ENCODE results near the gene AAGAB.

The AAGAB gene

GRCh38 chr15:67192185-67192820 lies 62.2 kb downstream of the AAGAB start:
- Mint-ChIP-seq H3K27ac (peak overlapping the region; percentile 38), H3K36me3 (ENCODE audit: low read depth) (peaks cover 43% of the 10 kb centered on the region), H3K27me3 (no peaks in the 10 kb centered on the region), H3K4me3 (no peak overlapping the region), H3K4me1 (ENCODE audit: low read depth) (no peaks in the 10 kb centered on the region), H3K9me3 (no peaks in the 10 kb centered on the region)

GRCh38 chr15:67190813-67191212 lies 63.6 kb downstream of the AAGAB start:
- Mint-ChIP-seq H3K4me3 (no peak overlapping the region), H3K9me3 (no peaks in the 10 kb centered on the region), H3K27me3 (no peaks in the 10 kb centered on the region), H3K4me1 (ENCODE audit: low read depth) (peaks cover 8% of the 10 kb centered on the region), H3K27ac (no peak overlapping the region), H3K36me3 (ENCODE audit: low read depth) (peaks cover 37% of the 10 kb centered on the region)

DNA sequence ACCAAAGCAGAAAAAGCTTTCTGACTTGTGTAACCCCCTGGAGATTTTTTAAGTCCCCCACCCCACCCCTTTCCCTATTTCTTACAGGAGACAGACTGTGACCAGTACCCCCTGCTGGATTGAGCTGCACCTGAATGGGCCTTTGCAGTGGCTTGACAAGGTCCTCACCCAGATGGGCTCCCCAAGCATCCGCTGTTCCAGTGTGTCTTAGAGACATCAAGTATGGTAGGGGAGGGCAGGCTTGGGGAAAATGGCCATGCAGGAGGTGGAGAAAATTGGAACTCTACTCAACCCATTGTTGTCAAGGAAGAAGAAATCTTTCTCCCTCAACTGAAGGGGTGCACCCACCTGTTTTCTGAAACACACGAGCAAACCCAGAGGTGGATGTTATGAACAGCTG lies 64.1 kb downstream of the AAGAB start:
- H3K36me3 Mint-ChIP-seq (ENCODE audit: low read depth), result peaks cover 36% of the 10 kb centered on the region
- no peak overlapping the region for H3K27ac Mint-ChIP-seq
- H3K27me3 Mint-ChIP-seq, result no peaks in the 10 kb centered on the region

GRCh38 chr15:67189326-67190051 lies 65.0 kb downstream of the AAGAB start:
- Mint-ChIP-seq H3K36me3 (ENCODE audit: low read depth) (peaks cover 42% of the 10 kb centered on the region), H3K4me3 (no peak overlapping the region)

More for the DNA sequence above, 64.1 kb downstream of the AAGAB start:
- Mint-ChIP-seq H3K4me1 (ENCODE audit: low read depth) (peaks cover 13% of the 10 kb centered on the region), H3K9me3 (no peaks in the 10 kb centered on the region), H3K4me3 (no peak overlapping the region)

DNA sequence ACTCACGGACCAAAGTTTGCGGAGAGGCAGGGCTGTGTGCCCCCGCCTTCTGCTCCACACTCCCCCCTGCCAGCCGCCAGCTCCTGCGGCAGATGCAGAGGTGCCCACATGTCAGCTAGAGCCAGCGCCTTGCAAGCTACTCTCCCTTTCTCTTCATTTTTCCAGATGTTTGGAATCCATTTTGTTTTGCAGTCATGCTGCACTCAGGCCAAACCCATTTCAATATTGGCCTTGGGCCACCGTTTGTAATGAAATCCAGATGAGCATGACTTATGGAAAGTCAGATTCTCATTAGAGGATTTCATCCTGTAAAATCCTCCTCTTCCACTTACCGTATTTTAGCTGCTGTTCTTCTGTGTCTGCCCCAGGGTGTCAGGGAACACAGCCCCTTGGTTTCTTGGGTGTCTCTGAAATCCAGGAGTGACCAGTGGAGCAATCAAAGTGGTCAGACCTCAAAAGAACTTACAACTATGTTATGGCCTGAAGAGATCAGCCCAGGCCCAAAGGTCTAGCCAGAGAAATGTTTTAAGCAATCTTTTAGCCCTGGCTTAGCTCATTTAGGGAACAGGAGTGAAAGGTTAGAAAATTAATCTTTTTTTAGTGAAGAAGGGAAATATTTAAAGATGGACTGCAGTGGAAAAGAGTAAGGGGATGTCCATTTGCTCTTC lies 65.8 kb downstream of the AAGAB start:
- Mint-ChIP-seq H3K4me3 (no peak overlapping the region), H3K27ac (no peak overlapping the region), H3K4me1 (ENCODE audit: low read depth) (peaks cover 17% of the 10 kb centered on the region), H3K27me3 (no peaks in the 10 kb centered on the region), H3K36me3 (ENCODE audit: low read depth) (peaks cover 37% of the 10 kb centered on the region), H3K9me3 (no peaks in the 10 kb centered on the region)

More at GRCh38 chr15:67189326-67190051, 65.0 kb downstream of the AAGAB start:
- H3K27me3 Mint-ChIP-seq, result no peaks in the 10 kb centered on the region
- H3K4me1 Mint-ChIP-seq (ENCODE audit: low read depth), result peaks cover 17% of the 10 kb centered on the region
- no peak overlapping the region for H3K27ac Mint-ChIP-seq
- H3K9me3 Mint-ChIP-seq, result no peaks in the 10 kb centered on the region

DNA sequence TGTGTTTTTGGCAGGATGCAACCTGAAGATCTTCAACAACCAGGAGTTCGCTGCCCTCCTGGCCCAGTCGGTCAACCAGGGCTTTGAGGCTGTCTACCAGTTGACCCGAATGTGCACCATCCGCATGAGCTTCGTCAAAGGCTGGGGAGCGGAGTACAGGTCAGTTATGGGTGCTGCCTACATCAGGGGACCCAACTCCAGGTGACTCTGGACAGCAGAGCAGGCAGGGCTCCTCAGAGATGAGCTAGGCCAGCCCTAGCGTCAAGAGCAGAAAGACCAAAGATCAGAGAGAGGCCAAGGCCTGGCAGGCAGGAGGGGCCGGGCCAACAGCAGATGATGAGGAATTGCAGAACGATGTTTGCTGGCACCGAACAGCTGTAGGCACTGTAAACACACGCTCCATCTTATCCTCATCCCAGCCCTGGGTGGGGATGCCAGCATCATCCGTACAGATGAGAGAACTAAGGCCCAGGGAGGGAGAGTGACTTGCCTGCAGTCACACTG lies 67.1 kb downstream of the AAGAB start:
- Mint-ChIP-seq H3K36me3 (ENCODE audit: low read depth) (peaks cover 38% of the 10 kb centered on the region), H3K4me1 (ENCODE audit: low read depth) (peaks cover 17% of the 10 kb centered on the region), H3K27ac (no peak overlapping the region), H3K9me3 (no peaks in the 10 kb centered on the region), H3K27me3 (no peaks in the 10 kb centered on the region), H3K4me3 (no peak overlapping the region)

DNA sequence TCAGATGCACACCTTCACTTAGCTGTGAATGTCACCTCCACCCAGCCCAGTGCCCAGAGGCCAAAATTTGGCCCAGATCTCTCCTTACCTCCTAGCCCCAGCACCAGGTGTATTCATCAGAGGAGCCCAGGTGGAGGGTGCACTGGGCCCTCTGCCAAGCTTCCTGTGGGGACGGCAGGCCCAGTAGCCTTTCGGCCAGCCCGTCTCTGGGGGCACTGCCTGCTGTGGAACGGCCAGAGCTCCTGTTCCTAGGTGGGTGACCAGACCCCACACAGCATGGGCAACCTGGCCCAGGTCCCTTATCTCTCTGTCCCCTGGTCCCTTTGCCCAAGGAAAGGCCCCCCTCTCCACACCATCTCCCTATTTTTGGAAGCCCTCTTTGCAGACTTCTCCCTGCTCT lies 67.8 kb downstream of the AAGAB start:
- no peak overlapping the region for H3K4me3 Mint-ChIP-seq
- H3K9me3 Mint-ChIP-seq, result no peaks in the 10 kb centered on the region
- peaks cover 38% of the 10 kb centered on the region for H3K36me3 Mint-ChIP-seq (ENCODE audit: low read depth)
- H3K4me1 Mint-ChIP-seq (ENCODE audit: low read depth), result peaks cover 17% of the 10 kb centered on the region
- H3K27me3 Mint-ChIP-seq, result no peaks in the 10 kb centered on the region
- H3K27ac Mint-ChIP-seq, result no peak overlapping the region

- peak overlapping the region; percentile 24 for H3K27ac Mint-ChIP-seq
- H3K36me3 Mint-ChIP-seq (ENCODE audit: low read depth), result peaks cover 37% of the 10 kb centered on the region
- no peaks in the 10 kb centered on the region for H3K9me3 Mint-ChIP-seq
- no peak overlapping the region for H3K4me3 Mint-ChIP-seq
- no peaks in the 10 kb centered on the region for H3K27me3 Mint-ChIP-seq
- H3K4me1 Mint-ChIP-seq (ENCODE audit: low read depth), result peaks cover 17% of the 10 kb centered on the region
Measured at GRCh38 chr15:67186226-67186649, 68.2 kb downstream of the AAGAB start.

DNA sequence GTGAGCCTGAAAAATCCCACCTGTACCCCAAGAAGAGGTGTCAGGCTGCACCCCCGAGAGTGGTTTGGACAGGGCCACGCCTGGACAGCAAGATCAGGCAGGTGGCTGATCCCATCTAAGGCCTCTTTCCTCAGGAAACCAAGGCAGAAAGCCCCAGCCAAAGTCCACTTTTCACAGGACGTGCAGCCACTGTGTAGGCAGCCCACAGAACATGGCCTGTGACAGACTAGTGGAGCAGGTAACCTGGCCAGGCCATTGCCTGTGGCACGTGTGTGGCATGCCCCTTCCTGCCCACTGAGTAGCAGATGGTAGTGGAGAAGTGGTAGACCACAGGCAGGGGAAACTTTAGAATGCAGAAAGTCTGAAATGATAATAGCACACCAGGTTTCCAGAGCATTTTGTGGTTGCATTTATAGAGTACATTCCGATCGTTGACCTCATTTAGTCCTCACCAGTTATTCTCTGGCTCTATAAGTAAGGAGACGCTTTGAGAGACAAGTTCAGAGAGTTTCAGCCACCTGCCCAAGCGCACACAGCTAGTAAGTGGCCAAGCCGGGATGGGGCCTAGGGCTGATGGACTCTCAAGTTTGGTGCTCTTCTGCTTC lies 68.7 kb downstream of the AAGAB start:
- Mint-ChIP-seq H3K27me3 (no peaks in the 10 kb centered on the region), H3K4me1 (ENCODE audit: low read depth) (peaks cover 17% of the 10 kb centered on the region), H3K4me3 (no peak overlapping the region), H3K27ac (peak overlapping the region; percentile 24), H3K9me3 (no peaks in the 10 kb centered on the region), H3K36me3 (ENCODE audit: low read depth) (peaks cover 34% of the 10 kb centered on the region)

GRCh38 chr15:67185051-67185450 lies 69.4 kb downstream of the AAGAB start:
- Mint-ChIP-seq H3K4me3 (no peak overlapping the region), H3K27me3 (no peaks in the 10 kb centered on the region), H3K9me3 (no peaks in the 10 kb centered on the region), H3K4me1 (ENCODE audit: low read depth) (peaks cover 17% of the 10 kb centered on the region), H3K36me3 (ENCODE audit: low read depth) (peaks cover 34% of the 10 kb centered on the region), H3K27ac (no peak overlapping the region)

DNA sequence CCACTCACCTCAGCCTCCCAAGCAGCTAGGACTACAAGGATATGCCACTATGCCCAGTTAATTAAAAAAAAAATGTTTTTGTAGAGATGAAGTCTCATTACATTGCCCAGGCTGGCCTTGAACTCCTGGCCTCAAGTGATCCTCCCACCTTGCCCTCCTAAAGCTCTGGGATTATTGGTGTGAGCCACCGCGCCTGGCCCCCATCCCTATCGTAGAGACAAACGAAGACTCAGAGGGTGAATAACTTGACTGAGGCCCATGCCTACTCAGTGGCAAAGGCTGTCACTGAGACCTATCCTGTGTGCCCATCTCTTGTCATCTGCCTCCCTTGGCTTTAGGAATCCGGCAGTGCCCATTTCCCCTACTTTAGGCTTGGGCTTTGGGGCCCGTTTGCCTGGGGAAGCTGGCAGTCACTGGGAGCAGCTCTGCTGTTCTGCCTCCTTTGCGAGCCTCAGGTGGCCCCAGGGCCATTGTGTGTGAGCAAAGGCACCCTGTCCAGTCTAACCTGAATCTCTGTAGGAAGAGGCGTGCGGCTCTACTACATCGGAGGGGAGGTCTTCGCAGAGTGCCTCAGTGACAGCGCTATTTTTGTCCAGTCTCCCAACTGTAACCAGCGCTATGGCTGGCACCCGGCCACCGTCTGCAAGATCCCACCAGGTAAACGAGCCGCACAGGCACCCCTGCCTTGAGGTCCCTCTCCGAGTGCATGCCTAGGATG lies 70.1 kb downstream of the AAGAB start:
- Mint-ChIP-seq H3K4me3 (no peak overlapping the region), H3K4me1 (ENCODE audit: low read depth) (peaks cover 17% of the 10 kb centered on the region), H3K27me3 (no peaks in the 10 kb centered on the region), H3K27ac (no peak overlapping the region), H3K9me3 (no peaks in the 10 kb centered on the region), H3K36me3 (ENCODE audit: low read depth) (peaks cover 34% of the 10 kb centered on the region)

DNA sequence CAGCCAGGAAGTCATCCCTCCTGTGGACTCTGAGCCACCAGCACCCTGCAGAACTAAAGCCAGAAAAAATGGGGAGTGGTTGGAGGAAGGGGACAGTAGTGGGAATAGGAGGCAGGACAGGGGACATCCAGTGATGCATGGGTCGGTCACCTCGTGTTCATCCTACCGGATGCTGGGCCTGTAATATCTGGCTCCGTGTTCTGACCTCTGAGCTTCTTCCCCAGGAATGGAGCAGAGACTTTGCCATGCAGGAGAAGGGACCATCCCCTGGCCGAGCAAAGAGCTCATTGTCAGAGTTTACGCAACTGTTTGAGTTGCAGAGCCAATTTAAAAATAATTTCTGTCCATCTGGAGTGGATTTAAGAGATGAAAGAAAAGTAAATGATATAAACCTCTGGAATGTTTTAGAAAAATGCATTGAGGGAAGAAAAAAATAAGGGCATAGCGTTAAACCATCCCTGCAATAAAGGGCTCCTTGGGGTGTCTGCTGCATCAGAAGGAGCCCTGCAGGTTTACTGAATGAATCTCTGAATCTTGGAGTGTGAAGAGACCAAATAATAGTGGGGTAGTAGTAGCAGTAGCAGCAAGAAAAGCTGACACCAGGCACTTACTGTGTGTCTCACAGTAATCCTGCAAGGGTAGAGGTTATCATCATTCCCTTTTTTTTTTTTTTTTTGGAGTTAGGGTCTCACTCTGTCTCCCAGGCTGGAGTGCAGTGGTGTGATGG lies 70.9 kb downstream of the AAGAB start:
- H3K4me3 Mint-ChIP-seq, result no peak overlapping the region
- H3K36me3 Mint-ChIP-seq (ENCODE audit: low read depth), result peaks cover 34% of the 10 kb centered on the region
- H3K4me1 Mint-ChIP-seq (ENCODE audit: low read depth), result peaks cover 17% of the 10 kb centered on the region
- H3K27me3 Mint-ChIP-seq, result no peaks in the 10 kb centered on the region
- no peaks in the 10 kb centered on the region for H3K9me3 Mint-ChIP-seq
- H3K27ac Mint-ChIP-seq, result no peak overlapping the region

DNA sequence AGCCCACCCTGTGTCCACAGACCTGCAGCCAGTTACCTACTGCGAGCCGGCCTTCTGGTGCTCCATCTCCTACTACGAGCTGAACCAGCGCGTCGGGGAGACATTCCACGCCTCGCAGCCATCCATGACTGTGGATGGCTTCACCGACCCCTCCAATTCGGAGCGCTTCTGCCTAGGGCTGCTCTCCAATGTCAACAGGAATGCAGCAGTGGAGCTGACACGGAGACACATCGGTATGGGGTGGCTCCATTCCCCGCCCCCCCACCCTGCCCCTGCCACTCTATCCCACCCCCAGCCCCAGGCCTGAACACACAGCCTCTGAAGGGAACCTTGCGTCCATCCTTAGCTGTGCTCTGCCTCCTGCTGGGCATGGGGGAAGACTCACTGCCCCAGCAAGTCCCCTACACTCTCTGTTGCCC lies 73.2 kb downstream of the AAGAB start:
- peaks cover 27% of the 10 kb centered on the region for H3K36me3 Mint-ChIP-seq (ENCODE audit: low read depth)
- H3K27ac Mint-ChIP-seq, result no peak overlapping the region
- peaks cover 22% of the 10 kb centered on the region for H3K4me1 Mint-ChIP-seq (ENCODE audit: low read depth)
- H3K9me3 Mint-ChIP-seq, result no peaks in the 10 kb centered on the region
- H3K27me3 Mint-ChIP-seq, result no peaks in the 10 kb centered on the region
- H3K4me3 Mint-ChIP-seq, result no peak overlapping the region

Data from stimulated activated naive CD8-positive, alpha-beta T cell treated with anti-CD3 and anti-CD28 coated beads, Interleukin-15, Interleukin-2, amounts not matched to agents 100 ng/mL and 50 ng/mL, for 24 hours (primary cell).